H1 (cell line): Measurements from ENCODE around the gene RBM46. TPM values are rescaled to one million over a fixed set of nuclear protein-coding genes. Genes with fewer than 3 reads are reported as not detected.

Source experiments
- CTCF ChIA-PET: fragments of 300-600 bp; sonication (Branson Sonifier 250); formaldehyde crosslinking; loops from one replicate; lab custom pipeline; 2021; ENCODE audit not compliant: partially characterized antibody; lab: Charles Lee
- POLR2A ChIA-PET: fragments of 300-600 bp; sonication (Branson Sonifier 250); formaldehyde crosslinking; loops from one replicate; lab custom pipeline; 2021; ENCODE audit warnings: inconsistent platforms; ENCODE audit not compliant: partially characterized antibody; lab: Charles Lee
- DNase-seq, 2 experiments: peaks; one replicate each; pipeline versions ENCODE4 v3.0.0 to v3.0.0-alpha.2; 2010 to 2022; ENCODE audit warnings: low spot score in 2 of 2, low read depth in 1 of 2, mixed read lengths in 1 of 2
- FAIRE-seq: peaks from 2 replicates; lab custom pipeline; 2011; peaks lifted over from hg19 to GRCh38; lab: Jason Lieb, UNC
- H2AFZ ChIP-seq: 2 replicates; pipeline ENCODE4 v1.8.1; 2012; ENCODE audit warnings: low read length, inconsistent platforms
- H2AK5ac ChIP-seq: 2 replicates; pipeline ENCODE4 v1.6.1; 2013; ENCODE audit warnings: low read depth, low read length
- H2BK120ac ChIP-seq: replicated peaks from 2 replicates; pipeline ENCODE3; 2013; ENCODE audit warnings: low read depth, low read length, inconsistent platforms
- H2BK12ac ChIP-seq: 2 replicates; pipeline ENCODE4 v1.6.1; 2013; ENCODE audit warnings: low read depth, low read length
- H2BK15ac ChIP-seq: 2 replicates; pipeline ENCODE4 v1.6.1; 2013; ENCODE audit warnings: low read length
- H2BK20ac ChIP-seq: 2 replicates; pipeline ENCODE4 v1.6.1; 2013; ENCODE audit warnings: low read length
- H2BK5ac ChIP-seq: 2 replicates; pipeline ENCODE4 v1.6.1; 2013; ENCODE audit warnings: low read depth, low read length
- H3K14ac ChIP-seq: 2 replicates; pipeline ENCODE4 v1.6.1; 2013; ENCODE audit warnings: inconsistent platforms; ENCODE audit not compliant: insufficient read length
- H3K18ac ChIP-seq: 2 replicates; pipeline ENCODE4 v1.6.1; 2013; ENCODE audit warnings: low read length; ENCODE audit errors: extremely low read depth
- H3K23ac ChIP-seq: 2 replicates; pipeline ENCODE4 v1.6.1; 2013; ENCODE audit warnings: inconsistent platforms; ENCODE audit not compliant: insufficient read length
- H3K23me2 ChIP-seq: 2 replicates; pipeline ENCODE4 v1.6.1; 2013; ENCODE audit warnings: low read depth, low read length
- H3K27ac ChIP-seq: 2 replicates; pipeline ENCODE4 v1.6.1; 2011; ENCODE audit warnings: low read depth, low read length, inconsistent platforms
- H3K27me3 ChIP-seq, 4 experiments: replicated peaks in 1 of 4; 1 replicate in 1 of 4; 2 replicates in 3 of 4; pipeline versions ENCODE4 v1.6.1 to v1.8.1; 2011 to 2013; ENCODE audit warnings: low read length in 3 of 4, mild to moderate bottlenecking in 3 of 4, inconsistent platforms in 2 of 4, mixed read lengths in 2 of 4, moderate library complexity in 1 of 4; ENCODE audit not compliant: control insufficient read depth in 3 of 4, insufficient read depth in 3 of 4; ENCODE audit errors: extremely low read depth in 1 of 4
- H3K36me3 ChIP-seq, 4 experiments: 2 replicates each; pipeline versions ENCODE4 v1.6.1 to v1.8.1; 2011 to 2013; ENCODE audit warnings: mild to moderate bottlenecking in 4 of 4, low read length in 3 of 4, moderate library complexity in 2 of 4, control low read depth in 1 of 4, inconsistent platforms in 1 of 4; ENCODE audit not compliant: insufficient read depth in 4 of 4, control insufficient read depth in 2 of 4
- H3K4ac ChIP-seq: replicated peaks from 2 replicates; pipeline ENCODE3; 2013; ENCODE audit warnings: low read length, low read depth, mixed read lengths, inconsistent platforms; ENCODE audit not compliant: insufficient read length
- H3K4me1 ChIP-seq, 4 experiments: replicated peaks in 1 of 4; 1 replicate in 1 of 4; 2 replicates in 3 of 4; pipeline versions ENCODE4 v1.6.1 to v1.8.1; 2011 to 2013; ENCODE audit warnings: low read length in 3 of 4, inconsistent platforms in 2 of 4, mixed read lengths in 1 of 4; ENCODE audit not compliant: insufficient read depth in 4 of 4, control insufficient read depth in 3 of 4
- H3K4me2 ChIP-seq, 2 experiments: 2 replicates each; pipeline versions ENCODE4 v1.6.1 to v1.8.1; 2011 to 2013; ENCODE audit warnings: low read depth in 2 of 2, low read length in 2 of 2, control low read depth in 1 of 2, inconsistent platforms in 1 of 2, mild to moderate bottlenecking in 1 of 2; ENCODE audit not compliant: insufficient read depth in 1 of 2
- H3K4me3 ChIP-seq, 4 experiments: fragments of 200-600, 300-600 bp in 1 of 4; sonication (generic), shearing (Covaris generic), sonication (Bioruptor Twin) in 1 of 4; 2 replicates each; pipeline versions ENCODE4 v1.5.1 to v1.8.1; 2011 to 2016; ENCODE audit warnings: low read length in 4 of 4, low read depth in 3 of 4, control low read depth in 2 of 4, inconsistent platforms in 2 of 4, mild to moderate bottlenecking in 2 of 4, mixed read lengths in 1 of 4, moderate library complexity in 1 of 4; ENCODE audit not compliant: insufficient read depth in 2 of 4; ENCODE audit errors: extremely low read depth in 1 of 4
- H3K56ac ChIP-seq: replicated peaks from 2 replicates; pipeline ENCODE3; 2013; ENCODE audit warnings: low read depth, mild to moderate bottlenecking, mixed read lengths, low read length, inconsistent platforms; ENCODE audit not compliant: insufficient read length
- H3K79me1 ChIP-seq: 2 replicates; pipeline ENCODE4 v1.6.1; 2013; ENCODE audit warnings: low read depth, low read length, control low read depth
- H3K79me2 ChIP-seq, 2 experiments: 2 replicates each; pipeline versions ENCODE4 v1.6.1 to v1.8.1; 2012 to 2013; ENCODE audit warnings: low read length in 2 of 2, mild to moderate bottlenecking in 2 of 2, inconsistent platforms in 1 of 2; ENCODE audit not compliant: insufficient read depth in 2 of 2, control insufficient read depth in 1 of 2
- H3K9ac ChIP-seq, 4 experiments: replicated peaks in 1 of 4; 1 replicate in 1 of 4; 2 replicates in 3 of 4; pipeline versions ENCODE4 v1.6.1 to v1.8.1; 2011 to 2013; ENCODE audit warnings: low read depth in 3 of 4, low read length in 3 of 4, control low read depth in 2 of 4, mild to moderate bottlenecking in 2 of 4, moderate library complexity in 2 of 4, inconsistent platforms in 1 of 4; ENCODE audit errors: extremely low read depth in 1 of 4
- H3K9me3 ChIP-seq, 2 experiments: 2 replicates each; pipeline versions ENCODE4 v1.6.1 to v1.8.1; 2012 to 2013; ENCODE audit warnings: mild to moderate bottlenecking in 2 of 2, moderate library complexity in 2 of 2, control low read depth in 1 of 2, inconsistent platforms in 1 of 2, low read depth in 1 of 2, low read length in 1 of 2, mixed read lengths in 1 of 2; ENCODE audit not compliant: insufficient read depth in 2 of 2
- H4K20me1 ChIP-seq, 2 experiments: replicated peaks in 1 of 2; 2 replicates each; pipeline versions ENCODE3 to v1.8.1; 2011 to 2013; ENCODE audit warnings: inconsistent platforms in 2 of 2, low read length in 2 of 2, mild to moderate bottlenecking in 1 of 2; ENCODE audit not compliant: insufficient read depth in 2 of 2, control insufficient read depth in 1 of 2
- H4K5ac ChIP-seq: 2 replicates; pipeline ENCODE4 v1.6.1; 2013; ENCODE audit warnings: low read length, low read depth, mixed read lengths, inconsistent platforms; ENCODE audit not compliant: insufficient read length
- H4K8ac ChIP-seq: 2 replicates; pipeline ENCODE4 v1.8.0; 2013; ENCODE audit warnings: mild to moderate bottlenecking, moderate library complexity, low read length, inconsistent platforms; ENCODE audit not compliant: insufficient read depth; ENCODE audit errors: extremely low read depth
- H4K91ac ChIP-seq: replicated peaks from 2 replicates; pipeline ENCODE3; 2013; ENCODE audit warnings: low read length, mixed read lengths, inconsistent platforms; ENCODE audit not compliant: insufficient read length
- BRCA1 ChIP-seq: IDR thresholded peaks from 2 replicates; pipeline ENCODE4 v1.6.1; 2012; ENCODE audit warnings: low read depth, low read length, improper control_type of control experiment
- CEBPB ChIP-seq: IDR thresholded peaks from 2 replicates; pipeline ENCODE4 v1.6.1; 2012; ENCODE audit warnings: low read depth, low read length
- CTBP2 ChIP-seq: IDR thresholded peaks from 2 replicates; pipeline ENCODE4 v1.7.0; 2011; ENCODE audit warnings: borderline replicate concordance, mild to moderate bottlenecking, moderate library complexity, mixed read lengths, low read length; ENCODE audit not compliant: insufficient read depth, insufficient read length
- HDAC6 ChIP-seq: IDR thresholded peaks from one replicate; pipeline ENCODE4 v1.7.1; 2012; ENCODE audit warnings: low read depth, mild to moderate bottlenecking, inconsistent platforms, low read length, moderate library complexity
- JUN ChIP-seq: IDR thresholded peaks from 2 replicates; pipeline ENCODE4 v1.6.1; 2011; ENCODE audit warnings: low read depth, mild to moderate bottlenecking, improper control_type of control experiment, low read length
- KDM5A ChIP-seq: fragments of 200-600 bp; IDR thresholded peaks from 2 replicates; pipeline ENCODE4 v1.7.1; 2012; ENCODE audit warnings: mild to moderate bottlenecking, low read length, inconsistent platforms, mixed read lengths
- SP2 ChIP-seq: IDR thresholded peaks from 2 replicates; pipeline ENCODE4 v1.6.1; 2012; ENCODE audit warnings: mild to moderate bottlenecking, low read length, inconsistent platforms
- TAF1 ChIP-seq: IDR thresholded peaks from 2 replicates; pipeline ENCODE4 v1.6.1; 2011; ENCODE audit warnings: mild to moderate bottlenecking, low read depth, low read length
- WGBS, 2 experiments: shearing (Covaris generic) in 1 of 2; methylation state at CpG; one replicate each; pipeline versions ENCODE4 v1.1.6 to v1.1.7; 2013 to 2015; ENCODE audit warnings: low lambda C conversion rate in 2 of 2, mixed read lengths in 2 of 2, inconsistent platforms in 1 of 2, low coverage in 1 of 2, missing lambda C conversion rate in 1 of 2; ENCODE audit not compliant: insufficient replicate concordance in 2 of 2, insufficient coverage in 1 of 2, insufficient read length in 1 of 2; ENCODE audit errors: extremely low coverage in 1 of 2, missing lambda C conversion rate in 1 of 2; 5-methylcytosine and 5-hydroxymethylcytosine counted together
- polyA plus RNA-seq, 7 experiments: library from polyadenylated mRNA; depleted of rRNA in 3 of 7; stranded (reverse) in 5 of 7; unstranded in 2 of 7; fragments of >200 nt in 5 of 7; fragments of 200-250 nt in 2 of 7; gene quantifications; 1 replicate in 5 of 7; 2 replicates in 1 of 7; 4 replicates in 1 of 7; pipeline versions ENCODE4 v1.2.1 to v1.2.3, GENCODE V29; 2011 to 2013; ENCODE audit warnings: missing spikeins in 2 of 7, mixed read lengths in 2 of 7
- total RNA-seq: library from RNA; stranded (reverse); fragmentation: NEBNext Ultra II Directional; extraction: Animal tissue kit (Norgen Biotek cat#: 25700); gene quantifications from 2 replicates; pipeline ENCODE4 v1.2.1, GENCODE V29; 2021

Gene RBM46
- total and polyA plus RNA-seq, 2 of the 8 experiments (the other 6 are each of a cell fraction or from before 2014, with no cell fraction given) = 0.12 to 0.54 TPM

GRCh38 chr4:154736770-154737169, 44.3 kb upstream of the RBM46 start:
- no peaks in the 10 kb centered on the region for H3K79me2 ChIP-seq
- H2AK5ac ChIP-seq = no peak overlapping the region
- H3K23ac ChIP-seq = no peak overlapping the region
- DNase-seq = no peak
- H3K27me3 ChIP-seq = peaks cover 0 to 11% (median 9%) of the 10 kb centered on the region in 4 experiments; a peak in 6 of 7 replicates
- no peak overlapping the region for H3K27ac ChIP-seq
- 95% methylated on average over 1 of the region's 1 CpG; no CpG with 5 or more reads in 1 of the 2 experiments for WGBS, 2 experiments
- H4K5ac ChIP-seq = no peak overlapping the region
- ChIA-PET POLR2A (no interaction called here), CTCF (no interaction called here)
- no peak overlapping the region for H3K18ac ChIP-seq
- H4K8ac ChIP-seq = no peak overlapping the region
- FAIRE-seq = no peak
- H2BK12ac ChIP-seq = no peak overlapping the region
- no peak overlapping the region for H2BK20ac ChIP-seq
- no peak overlapping the region for H3K9ac ChIP-seq
- H2AFZ ChIP-seq = no peak overlapping the region
- no peak overlapping the region for H2BK120ac ChIP-seq
- no peak overlapping the region for H3K4ac ChIP-seq
- H3K23me2 ChIP-seq = peaks cover 2% of the 10 kb centered on the region; the same call in 1 of the 2 replicates
- no peak overlapping the region for H2BK15ac ChIP-seq
- H4K20me1 ChIP-seq = no peaks in the 10 kb centered on the region
- no peak overlapping the region for H2BK5ac ChIP-seq
- TF ChIP-seq TAF1 = no peak
- no peak for TF ChIP-seq HDAC6
- TF ChIP-seq CTBP2 = no peak
- no peak for TF ChIP-seq KDM5A
- TF ChIP-seq BRCA1 = no peak
- no peak for TF ChIP-seq SP2
- TF ChIP-seq CEBPB = no peak
- no peak for TF ChIP-seq JUN
- no peaks in the 10 kb centered on the region for H3K79me1 ChIP-seq
- no peak overlapping the region for H3K56ac ChIP-seq
- no peaks in the 10 kb centered on the region for H3K9me3 ChIP-seq
- no peaks in the 10 kb centered on the region for H3K36me3 ChIP-seq
- no peak overlapping the region for H3K14ac ChIP-seq
- H3K4me2 ChIP-seq = no peak overlapping the region
- H4K91ac ChIP-seq = no peak overlapping the region
- H3K4me1 ChIP-seq = peaks cover 2 to 20% (median 17%) of the 10 kb centered on the region in 4 experiments
- no peak overlapping the region for H3K4me3 ChIP-seq
